ENCODE results near the gene TUBGCP6.

Gene TUBGCP6

DNA sequence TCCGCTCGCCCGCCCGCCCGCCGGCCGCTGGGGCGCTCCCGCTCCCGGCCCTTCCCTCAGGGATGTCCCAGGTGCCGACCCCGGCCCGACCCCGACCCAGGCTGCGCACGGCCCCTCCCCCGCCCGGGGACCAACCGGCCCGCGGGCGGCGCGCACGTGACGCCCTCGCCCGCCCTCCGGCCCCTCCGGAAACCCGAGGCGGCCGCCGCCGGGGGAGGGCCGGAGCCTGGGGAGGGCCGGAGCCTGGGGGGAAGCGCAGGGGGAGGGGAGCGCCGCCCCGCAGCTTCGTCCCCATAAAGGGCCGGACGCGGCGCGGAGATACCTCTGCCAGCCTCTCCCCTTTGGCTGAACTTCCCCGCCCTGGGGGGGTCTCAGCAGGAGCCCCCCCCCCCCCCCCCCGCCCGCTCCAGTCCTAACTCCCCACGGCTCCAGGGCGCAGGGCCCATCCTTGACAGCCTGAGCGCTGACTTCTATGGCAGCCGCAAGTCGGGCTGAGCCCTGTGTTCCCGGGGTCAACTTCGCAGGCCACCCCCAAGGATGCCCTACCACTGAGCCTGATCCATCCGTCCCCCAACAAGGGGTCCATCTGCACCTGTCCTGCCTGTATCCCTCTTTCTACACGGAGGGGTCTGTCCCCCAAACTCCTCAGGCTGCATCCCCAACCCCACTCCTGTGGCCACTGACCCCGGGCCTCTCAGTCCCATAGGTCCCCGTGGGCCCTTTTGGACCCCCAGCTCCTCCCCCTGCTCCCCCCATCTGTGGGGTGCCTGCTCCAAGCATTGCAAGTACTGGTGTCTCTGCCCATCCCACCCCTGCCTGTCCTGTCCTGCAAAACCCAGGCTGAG, 17.0 kb upstream of the TUBGCP6 start, which contains the start of gene MAPK12:
Gene MAPK12 (minus strand): TSS at position 69 of the 845 bp plus-strand sequence. CDS start 174 bp downstream, outside the sequence.
- no peak for DNase-seq

- no peak for DNase-seq
Measured at GRCh38 chr22:50260801-50261614, 16.2 kb upstream of the TUBGCP6 start.

GRCh38 chr22:50260434-50260800, 15.6 kb upstream of the TUBGCP6 start:
- no peak for DNase-seq

- DNase-seq, result no peak
Measured at GRCh38 chr22:50259302-50259701, 14.5 kb upstream of the TUBGCP6 start.

GRCh38 chr22:50258361-50259292, 13.8 kb upstream of the TUBGCP6 start:
- no peak for DNase-seq

DNA sequence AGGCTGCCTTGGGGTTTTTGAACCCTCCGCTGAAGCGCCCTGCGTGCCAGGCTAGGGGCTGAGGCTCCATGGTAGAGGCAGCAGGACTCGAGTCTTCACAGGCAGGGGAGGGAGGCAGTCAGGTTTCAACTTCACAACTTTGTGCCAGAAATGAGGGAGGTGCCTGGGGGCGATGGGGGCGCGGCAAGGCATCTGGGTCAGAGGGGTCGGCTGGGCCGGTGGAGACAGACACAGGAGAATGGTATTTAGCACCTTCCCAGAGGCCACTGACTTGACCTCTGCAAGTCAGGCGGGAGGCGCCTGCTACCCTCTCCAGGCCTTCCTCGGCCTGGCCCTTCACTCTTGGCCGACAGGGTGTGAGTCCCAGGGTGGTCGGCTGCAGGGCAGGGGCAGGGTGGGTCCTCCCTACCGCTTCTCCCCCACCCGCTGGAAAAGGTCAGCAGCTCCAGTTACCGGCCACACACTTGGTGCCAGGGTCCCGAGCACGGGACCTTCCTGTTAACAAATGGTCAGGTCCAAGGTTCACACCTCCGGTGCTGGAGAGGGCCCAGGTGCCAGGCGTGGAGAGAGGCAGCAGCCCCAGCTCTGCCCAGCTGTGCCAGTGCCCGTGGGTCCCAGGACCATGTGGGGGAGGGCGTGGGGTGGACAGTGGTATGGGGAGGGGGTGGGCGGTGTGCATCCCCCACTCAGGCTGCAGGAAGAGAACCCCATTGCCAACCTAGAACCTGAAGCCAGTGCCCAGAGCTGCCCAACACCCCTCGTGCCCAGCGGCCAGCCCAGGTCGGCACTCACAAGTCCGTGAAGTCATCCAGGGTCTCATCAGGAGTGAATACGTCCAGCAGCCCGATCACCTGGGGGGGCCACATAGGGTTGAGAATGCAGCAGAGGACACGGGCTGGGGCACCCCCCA, 12.9 kb upstream of the TUBGCP6 start:
- no peak for DNase-seq

DNA sequence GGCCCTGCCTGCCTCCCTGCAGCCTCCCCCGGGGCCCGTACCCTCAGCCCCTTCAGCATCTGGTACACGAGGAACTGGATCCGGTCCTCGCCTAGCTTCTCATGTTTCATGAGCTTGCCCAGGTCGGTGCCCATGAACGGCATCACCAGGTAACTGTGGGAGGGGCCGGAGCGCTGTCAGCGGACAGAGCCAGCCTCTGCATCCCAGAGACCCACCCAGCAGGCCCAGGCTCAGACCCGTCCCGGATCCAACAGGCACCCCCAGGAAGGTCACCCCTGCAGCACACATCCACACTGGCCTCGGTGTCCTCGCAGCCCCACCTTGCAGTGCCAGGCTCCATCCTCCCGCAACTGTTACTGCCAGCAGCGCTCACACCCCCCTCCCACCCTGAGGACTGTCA, 12.2 kb upstream of the TUBGCP6 start:
- no peak for DNase-seq

DNA sequence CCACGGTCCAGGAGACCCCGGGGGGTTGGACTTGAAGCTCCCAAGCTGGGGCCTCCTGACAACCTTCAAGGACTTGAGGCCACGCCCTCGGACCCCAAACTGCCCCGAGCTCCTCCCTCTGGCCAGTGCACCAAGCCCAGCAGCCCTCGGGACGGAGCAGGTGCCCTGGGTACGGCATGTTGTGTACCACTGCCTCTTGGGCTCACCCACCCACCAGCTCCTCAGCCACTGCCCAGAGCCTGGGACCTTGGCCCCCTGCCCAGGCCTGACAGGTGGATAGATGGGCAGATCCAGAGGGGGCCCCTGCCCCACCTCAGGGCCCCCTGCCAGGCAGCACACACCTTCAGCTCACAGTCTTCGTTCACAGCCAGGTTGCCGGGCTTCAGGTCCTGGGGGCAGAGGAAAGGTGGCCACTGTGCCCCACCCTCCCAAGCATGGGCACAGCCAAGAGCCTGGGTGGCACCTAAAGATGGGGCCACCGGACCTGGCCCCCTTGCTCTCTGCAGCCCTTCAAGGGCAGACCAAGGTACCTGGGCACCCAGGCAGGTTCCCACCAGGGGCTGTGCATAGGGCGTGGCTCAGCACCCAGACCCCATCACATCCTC, 11.5 kb upstream of the TUBGCP6 start:
- no peak for DNase-seq

- no peak for DNase-seq
Measured at GRCh38 chr22:50255607-50256006, 10.8 kb upstream of the TUBGCP6 start.

- DNase-seq, result no peak
Measured at GRCh38 chr22:50255099-50255498, 10.3 kb upstream of the TUBGCP6 start.

DNA sequence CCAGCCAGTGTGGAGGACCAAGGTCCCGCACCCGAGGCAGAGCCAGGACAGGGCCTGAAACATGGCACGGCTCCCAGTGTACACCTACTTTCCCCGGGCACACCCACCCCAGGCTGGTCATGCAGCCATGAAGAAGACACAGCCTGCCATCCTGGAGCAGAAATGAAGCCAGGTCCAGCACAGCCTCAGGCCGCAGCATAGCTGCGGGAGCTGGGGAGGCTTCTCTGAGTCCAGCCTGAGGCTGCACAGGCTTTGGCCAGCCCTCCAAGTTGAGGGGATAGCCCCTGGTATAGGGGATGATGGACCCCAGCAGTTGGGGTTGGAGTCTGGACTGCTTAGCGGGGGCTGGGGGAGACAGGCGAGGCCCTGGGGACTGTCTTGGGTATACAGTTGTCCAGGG, 9.1 kb upstream of the TUBGCP6 start:
- DNase-seq, result no peak

DNA sequence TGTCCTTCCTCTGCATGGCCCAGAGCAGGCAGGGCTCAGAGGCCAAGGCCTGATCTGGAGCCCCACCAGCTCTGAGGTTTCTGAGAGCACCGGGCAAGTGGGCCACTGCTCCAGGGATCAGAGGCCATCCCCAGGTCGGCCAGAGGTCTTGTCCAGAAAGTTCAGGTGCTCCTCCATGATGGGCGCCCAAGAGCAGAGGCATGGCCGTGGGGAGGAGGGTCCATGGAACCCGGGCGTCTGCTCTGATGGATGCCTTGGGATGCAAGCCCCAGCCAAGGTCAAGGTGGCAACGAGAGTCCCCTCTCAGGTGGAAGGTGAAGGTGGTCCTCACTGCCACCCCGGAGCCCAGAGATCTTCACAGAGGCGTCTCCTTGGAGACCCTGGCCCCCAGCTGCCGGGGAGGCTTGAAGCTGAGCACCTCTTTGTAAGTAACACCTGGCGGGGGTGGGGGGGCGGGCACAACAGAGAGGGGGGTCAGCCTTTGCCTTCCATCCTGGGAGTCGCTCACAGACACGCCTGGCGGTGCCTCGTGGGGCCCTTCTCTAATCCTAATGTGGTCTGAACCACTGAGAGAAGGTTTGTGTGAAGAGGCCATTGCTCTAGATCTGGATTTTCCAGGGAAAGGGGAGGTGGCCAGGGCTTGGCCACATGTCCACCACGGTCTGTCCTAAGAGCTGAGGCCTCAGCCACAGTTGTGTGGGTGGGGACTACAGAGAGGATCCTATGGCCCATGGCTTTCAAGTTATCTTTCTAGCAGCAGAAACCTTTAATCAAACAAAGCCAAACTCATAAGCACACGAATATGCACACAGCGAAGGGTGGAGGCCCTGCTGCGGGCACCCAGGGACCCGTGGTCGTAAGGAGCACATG, 8.5 kb upstream of the TUBGCP6 start:
- no peak for DNase-seq

GRCh38 chr22:50252082-50253045, 7.5 kb upstream of the TUBGCP6 start:
- DNase-seq, result no peak

DNA sequence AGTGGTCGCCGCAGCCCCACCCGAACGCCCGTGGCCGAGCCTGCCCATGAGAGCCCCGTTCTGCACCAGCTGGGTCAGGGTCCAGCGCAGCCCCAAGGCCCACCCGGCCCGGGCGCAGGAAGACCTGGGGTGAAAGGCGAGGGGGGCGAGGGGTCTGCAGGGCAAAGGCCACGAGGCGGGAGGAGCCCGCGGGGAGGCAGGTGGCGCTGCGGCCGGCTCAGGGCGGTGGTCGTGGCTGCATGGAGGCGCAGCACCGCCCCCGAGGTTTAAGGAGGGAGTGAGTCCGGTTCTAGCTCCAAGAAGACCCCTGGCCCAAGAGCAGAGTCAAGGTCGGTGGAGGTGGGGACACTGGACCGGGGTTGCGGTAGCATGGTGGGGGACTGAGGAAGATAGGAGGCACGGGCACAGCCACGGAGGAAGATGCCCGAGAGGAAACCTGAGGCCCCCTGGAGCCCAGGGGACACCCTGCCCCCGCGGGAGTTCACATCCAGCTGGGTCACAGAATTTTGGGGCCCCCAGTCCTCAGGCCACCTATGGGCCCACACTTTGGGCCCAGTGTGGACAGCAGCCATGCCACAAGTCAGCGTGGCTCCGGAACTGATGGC, 6.8 kb upstream of the TUBGCP6 start:
- DNase-seq, result no peak

DNA sequence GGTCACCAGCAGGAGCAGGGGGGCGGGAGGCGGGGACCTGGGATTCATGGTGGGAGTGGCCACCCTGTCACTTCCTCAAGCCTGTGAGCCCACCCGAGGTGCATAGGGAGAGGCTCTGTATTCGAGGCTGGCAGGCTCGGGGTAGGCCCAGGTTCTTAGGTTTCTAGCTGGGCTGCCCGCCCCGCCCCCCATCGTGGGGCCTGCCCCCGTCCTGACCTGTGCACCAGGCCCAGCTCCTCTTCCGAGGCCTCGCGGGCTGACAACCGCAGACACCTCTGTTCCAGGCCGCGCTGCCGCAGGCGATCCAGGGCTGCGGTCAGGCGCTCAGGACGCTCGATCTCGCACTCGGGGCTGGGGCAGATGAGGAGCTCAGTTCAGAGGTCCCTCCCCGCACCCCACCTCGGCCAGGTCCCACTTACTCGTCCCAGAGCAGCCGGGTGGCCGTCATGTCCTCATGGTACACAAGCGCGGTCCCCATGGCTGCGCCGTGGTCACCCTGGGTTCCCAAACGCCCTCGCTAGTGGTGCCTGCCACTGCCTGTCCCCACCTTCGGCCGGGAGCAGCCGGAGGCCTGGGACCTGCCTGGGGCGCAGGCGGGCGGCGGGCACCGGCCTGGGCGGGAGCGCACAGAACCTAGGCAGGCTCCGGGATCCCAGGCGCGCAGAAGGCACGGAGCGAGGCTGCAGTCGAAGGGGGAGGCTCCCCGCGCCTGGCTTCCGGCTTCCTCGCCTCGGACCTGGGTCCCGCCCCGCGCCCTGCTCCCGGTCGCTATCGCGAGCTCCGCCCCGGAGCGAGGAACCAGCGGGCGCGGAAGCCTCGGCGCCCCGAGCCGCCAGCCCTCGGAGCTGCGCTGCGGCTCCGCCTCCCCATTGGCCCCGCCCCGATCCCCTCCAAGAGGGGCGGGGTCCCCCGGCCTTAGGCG, 6.0 kb upstream of the TUBGCP6 start, which contains the start of gene HDAC10:
Gene HDAC10 (minus strand): TSS at position 711 of the 922 bp plus-strand sequence. CDS start 233 bp downstream, at position 478.
- DNase-seq, result no peak

GRCh38 chr22:50250249-50250554, 5.4 kb upstream of the TUBGCP6 start:
- no peak for DNase-seq
